GM18858 (cell line): ENCODE data around the gene KPNB1.

ENCODE experiments used
- ATAC-seq: cut with Tn5 transposase; IDR thresholded peaks from one replicate; pipeline ENCODE4 v1.9.1; 2021; ENCODE audit not compliant: unreplicated experiment

The KPNB1 gene

DNA sequence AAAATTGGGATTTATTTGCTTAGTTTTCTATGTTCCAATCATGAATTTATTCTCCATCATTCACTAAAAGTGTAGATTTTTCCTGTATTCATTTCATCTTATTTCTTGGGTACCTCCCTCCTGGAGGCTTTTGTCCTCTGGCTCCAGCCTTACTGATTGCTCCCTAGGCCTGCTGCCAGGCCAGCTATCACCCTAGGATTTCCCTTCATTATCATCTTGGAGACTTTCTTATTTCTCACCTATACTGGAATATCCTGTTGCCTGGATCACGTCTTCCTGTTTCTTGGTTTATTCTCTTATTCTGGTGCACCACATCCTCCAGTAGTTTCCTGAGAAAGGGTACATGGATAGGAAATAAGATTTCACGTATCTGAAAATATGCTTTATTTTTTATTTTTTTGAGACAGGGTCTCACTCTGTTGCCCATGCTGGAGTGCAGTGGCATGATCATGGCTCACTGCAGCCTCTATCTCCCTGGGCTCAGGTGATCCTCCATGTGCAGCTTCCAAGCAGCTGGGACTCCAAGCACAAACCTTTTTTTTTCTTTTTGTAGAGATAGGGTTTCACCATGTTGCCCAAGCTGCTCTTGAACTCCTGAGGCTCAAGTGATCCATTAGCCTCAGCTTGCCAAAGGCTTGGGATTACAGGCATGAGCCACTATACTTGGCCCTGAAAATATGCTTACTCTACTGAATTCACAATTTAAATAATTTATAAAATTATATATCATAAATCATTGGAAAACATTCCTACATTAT lies 13.3 kb upstream of the KPNB1 start:
- ATAC-seq: no peak

DNA sequence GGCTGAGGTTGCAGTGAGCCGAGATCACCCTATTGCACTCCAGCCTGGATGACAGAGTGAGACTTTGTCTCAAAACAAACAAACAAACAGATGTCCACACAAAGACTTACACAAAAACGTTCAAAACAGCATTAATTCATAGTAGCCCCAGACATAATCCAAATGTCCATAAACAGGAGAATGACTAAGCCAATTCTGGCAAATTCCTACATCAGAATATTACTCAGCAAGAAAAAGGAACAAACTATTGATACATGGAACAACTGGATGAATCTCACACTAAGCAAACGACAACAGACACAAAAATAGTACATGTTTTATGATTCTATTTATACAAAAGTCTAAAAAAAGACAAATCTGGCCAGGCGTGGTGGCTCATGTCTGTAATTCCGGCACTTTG lies 10.8 kb upstream of the KPNB1 start:
- ATAC-seq: no peak

GRCh38 chr17:47640076-47640475 lies 9.6 kb upstream of the KPNB1 start:
- no peak for ATAC-seq

DNA sequence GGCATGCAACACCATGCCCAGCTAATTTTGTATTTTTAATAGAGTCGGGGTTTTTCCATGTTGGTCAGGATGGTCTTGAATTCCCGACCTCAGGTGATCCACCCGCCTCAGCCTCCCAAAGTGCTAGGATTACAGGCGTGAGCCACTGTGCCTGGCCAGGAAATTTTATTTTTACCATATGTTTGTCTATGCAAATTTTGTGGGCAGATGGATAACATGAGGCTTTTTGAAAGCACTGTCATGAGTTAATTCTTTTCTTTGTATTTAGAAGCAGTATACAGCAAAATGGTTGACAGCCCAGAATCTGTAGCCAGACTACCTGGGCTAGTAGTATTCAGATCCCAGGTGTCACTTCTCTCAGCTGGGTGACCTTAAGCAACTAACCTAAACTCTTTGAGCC lies 8.5 kb upstream of the KPNB1 start:
- no peak for ATAC-seq

- no peak for ATAC-seq
Measured at GRCh38 chr17:47643116-47643515, 6.6 kb upstream of the KPNB1 start.

DNA sequence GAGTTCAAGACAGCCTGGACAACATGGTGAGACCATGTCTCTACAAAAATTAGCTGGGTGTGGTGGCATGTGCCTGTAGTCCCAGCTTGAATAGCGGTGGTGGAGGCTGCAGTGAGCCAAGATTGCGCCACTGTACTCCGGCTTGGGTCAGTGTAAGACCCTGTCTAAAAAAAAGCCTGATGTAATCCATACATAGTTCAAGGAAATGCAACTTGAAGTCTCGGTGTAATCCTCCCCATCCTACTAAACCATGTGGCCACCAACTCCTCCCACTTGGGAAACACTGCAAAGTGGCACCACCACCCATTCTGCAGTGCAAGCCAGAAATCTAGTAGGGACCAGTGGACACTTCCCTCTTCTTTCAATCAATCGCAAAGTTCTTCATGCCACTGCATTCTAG lies 5.4 kb upstream of the KPNB1 start:
- no peak for ATAC-seq

GRCh38 chr17:47649972-47650524 lies 329 bp downstream of the KPNB1 start:
- no peak for ATAC-seq

GRCh38 chr17:47650525-47651522 lies 1.1 kb downstream of the KPNB1 start:
- ATAC-seq: peak; percentile 48

DNA sequence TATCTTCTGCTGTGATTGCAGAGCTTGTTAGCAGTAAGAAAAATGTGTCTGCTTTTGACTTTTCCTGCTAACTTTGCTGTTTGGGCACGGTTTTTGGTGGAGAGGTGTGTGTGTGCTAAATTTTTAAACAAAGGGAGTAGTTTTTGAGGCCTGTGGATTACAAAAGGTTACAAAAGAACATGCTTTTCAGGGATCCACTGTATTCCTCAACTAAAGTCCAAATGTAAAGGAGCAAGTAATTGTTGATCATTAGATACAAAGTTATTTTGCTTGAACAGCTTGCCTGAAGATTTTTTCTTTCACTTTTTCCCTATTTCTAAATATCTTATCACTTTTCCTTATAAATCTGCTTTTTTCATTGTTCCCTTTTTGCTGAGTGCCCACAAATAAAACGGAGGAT lies 2.0 kb downstream of the KPNB1 start:
- no peak for ATAC-seq

GRCh38 chr17:47652570-47652969 lies 2.9 kb downstream of the KPNB1 start:
- ATAC-seq: no peak

DNA sequence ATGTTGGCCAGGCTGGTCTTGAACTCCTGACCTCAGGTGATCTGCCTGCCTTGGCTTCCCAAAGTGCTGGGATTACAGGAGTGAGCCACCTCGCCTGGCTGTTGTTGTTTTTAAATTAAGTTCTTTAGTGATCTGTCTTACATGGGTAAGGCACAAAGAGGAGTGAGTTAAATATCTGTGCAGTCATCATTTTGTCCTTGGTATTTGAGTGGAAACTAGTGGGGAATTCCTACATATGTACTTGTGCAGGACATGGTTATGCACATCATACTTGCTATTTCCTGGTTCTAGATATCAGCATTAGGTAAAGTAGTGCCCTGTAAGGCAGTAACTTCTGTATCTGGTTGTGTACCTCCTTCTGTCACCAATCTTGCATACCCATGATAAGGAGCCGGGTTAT lies 3.7 kb downstream of the KPNB1 start:
- no peak for ATAC-seq

DNA sequence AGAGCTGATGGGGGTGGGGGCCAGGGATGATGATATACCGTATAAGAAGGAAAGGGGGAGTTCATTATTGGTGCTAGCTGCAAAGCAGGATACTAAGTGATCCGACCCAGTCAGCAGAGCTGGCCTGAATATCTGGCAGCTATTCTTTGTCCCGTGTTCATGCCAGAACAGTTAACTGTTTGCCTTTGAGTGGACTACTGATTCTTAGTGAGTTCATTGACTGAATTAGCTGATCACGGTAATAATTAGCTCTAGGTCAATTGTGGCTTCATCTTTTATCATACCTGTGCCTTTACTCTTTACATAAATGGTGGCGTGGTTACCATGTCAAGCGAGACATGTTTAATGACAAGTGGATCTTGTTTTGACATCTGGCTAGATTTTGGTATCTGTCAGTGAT lies 5.3 kb downstream of the KPNB1 start:
- ATAC-seq: no peak

DNA sequence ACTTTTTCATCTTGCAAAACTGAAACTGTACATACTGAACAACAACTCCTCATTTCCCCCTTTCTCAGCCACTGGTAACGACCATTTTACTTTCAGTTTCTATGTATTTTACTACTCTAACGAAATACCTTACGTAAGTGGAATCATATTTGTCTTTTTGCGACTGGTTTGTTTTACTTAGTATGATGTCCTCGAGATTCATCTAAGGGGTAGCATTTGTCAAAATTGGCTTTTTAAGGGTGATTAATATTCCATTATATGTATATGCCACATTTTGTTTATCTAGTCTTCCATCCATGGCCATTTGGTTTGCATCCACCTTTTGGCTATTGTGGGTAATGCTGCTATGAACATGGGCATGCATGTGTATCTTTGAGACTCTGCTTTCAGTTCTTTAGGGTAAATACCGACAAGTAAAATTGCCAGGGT lies 10.4 kb downstream of the KPNB1 start:
- peak; percentile 55 for ATAC-seq

DNA sequence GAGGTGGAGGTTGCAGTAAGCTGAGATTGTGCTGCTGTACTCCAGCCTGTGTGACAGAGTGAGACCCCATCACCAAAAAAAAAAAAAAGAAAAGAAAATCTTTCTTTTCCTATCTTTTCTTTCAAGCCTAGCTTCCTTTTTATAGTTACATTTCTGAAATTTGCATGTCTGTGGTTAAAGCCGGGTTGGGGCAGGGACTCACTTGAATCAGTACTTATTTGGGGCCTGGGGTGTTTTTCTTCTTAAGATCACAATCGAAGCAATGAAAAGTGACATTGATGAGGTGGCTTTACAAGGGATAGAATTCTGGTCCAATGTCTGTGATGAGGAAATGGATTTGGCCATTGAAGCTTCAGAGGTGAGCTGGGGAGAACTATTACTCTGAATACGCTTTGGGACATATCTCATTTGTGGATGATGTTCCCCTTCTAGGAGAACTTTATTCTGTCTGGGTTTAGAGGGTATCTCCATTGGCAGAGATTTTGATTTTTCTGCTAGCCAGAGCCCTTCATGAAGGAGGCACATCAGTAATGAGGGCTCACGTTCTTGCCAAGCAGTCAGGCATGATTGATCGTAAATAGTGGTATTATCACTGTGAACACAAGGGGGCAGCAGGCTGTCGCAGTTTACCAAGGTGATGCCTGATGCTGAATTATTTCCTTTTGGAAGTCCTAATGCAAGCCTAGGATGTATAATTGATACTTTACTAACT lies 14.3 kb downstream of the KPNB1 start:
- peak; percentile 45 for ATAC-seq

DNA sequence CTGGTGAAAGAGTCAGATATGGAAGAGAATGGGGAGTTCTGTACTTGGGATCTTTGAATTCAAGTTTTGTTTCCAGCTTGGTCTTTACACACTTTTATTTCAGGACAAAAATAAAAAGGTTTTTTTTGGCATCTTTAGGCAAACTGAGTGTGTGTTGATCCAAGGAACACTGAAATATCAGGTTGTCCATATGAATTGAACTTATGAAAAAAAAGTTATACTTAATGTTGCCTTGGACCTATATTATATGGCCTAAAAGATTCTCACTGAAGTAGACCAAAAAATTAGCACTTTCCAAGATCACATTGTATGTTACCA lies 14.9 kb downstream of the KPNB1 start:
- ATAC-seq: no peak

DNA sequence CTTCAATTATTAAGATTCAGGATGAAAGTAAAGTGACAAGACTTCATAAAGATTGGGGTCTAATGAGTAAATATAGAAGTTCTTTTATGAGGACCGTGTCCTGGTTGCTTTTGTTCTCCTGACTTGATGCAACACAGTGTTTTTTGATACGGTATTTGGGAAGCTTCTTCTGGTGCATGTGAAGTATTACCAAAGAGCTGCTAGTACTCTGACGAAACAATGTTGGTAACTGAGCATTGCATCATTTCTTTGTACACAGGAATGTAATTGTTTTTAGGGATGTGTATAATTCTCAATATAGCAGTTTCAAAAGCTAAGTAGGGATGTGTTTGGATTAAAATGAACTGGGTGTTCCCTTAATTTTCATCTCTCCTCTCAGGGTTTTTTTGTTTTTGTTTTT lies 15.9 kb downstream of the KPNB1 start:
- no peak for ATAC-seq

- no peak for ATAC-seq
Measured at GRCh38 chr17:47669081-47669480, 19.4 kb downstream of the KPNB1 start.

- no peak for ATAC-seq
Measured at GRCh38 chr17:47670064-47670463, 20.3 kb downstream of the KPNB1 start.

GRCh38 chr17:47674499-47674898 lies 24.8 kb downstream of the KPNB1 start:
- ATAC-seq: no peak

DNA sequence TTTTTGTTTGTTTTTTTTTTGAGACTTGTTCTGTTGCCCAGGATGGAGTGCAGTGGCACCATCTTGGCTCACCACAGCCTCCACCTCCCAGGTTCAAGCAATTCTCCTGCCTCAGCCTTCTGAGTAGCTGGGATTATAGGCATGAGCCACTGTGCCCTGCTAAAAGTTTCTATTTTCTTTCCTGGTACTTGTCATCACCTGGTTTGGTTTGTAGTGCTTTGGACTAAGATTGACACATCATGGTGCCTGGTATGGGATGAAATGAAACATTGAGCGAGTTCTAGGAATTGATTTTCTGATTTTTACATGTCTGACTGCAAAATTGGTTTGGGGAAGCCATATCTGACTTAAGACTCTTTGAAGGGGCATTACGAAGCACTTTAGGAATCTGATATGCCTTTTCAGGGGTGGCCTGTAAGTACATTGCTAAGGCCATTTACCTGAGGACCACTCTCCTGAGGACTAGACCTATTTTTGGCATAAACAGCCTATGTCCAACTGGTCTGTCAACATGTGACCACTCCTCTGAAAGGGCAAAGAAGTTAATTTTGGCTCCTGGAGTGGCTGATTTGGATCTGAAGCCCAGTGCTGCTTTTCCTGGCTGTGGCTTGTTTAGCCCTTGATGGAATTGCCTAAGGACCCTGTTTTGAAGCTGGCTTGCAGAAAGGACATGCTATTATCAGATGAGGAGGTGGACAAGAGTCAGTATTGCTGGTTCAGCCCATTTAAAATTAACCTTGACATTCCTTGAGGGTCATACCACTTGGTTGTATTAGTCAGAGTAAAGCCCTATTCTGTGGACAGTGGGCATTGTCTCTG lies 25.9 kb downstream of the KPNB1 start:
- ATAC-seq: no peak

- no peak for ATAC-seq
Measured at GRCh38 chr17:47676199-47676472, 26.4 kb downstream of the KPNB1 start.
